Kidney epithelial cell (primary cell): Measurements from ENCODE around the gene CEP112. TPM values are rescaled to one million over a fixed set of nuclear protein-coding genes. Genes with fewer than 3 reads are reported as not detected.

Source experiments
- DNase-seq: peaks from one replicate; pipeline ENCODE4 v3.0.0-alpha.2; 2010; ENCODE audit warnings: low read depth
- H3K27me3 ChIP-seq: 2 replicates; pipeline ENCODE4 v1.6.0; 2011; ENCODE audit warnings: low read length; ENCODE audit not compliant: control insufficient read depth, insufficient read depth
- H3K36me3 ChIP-seq: 2 replicates; pipeline ENCODE4 v1.5.1; 2011; ENCODE audit warnings: low read length; ENCODE audit not compliant: control insufficient read depth, insufficient read depth
- H3K4me3 ChIP-seq: 2 replicates; pipeline ENCODE4 v1.5.1; 2011; ENCODE audit warnings: low read depth, mild to moderate bottlenecking, control low read depth, low read length
- CTCF ChIP-seq: IDR thresholded peaks from 2 replicates; pipeline ENCODE4 v1.5.1; 2011; ENCODE audit warnings: mild to moderate bottlenecking, moderate library complexity, low read length, control low read depth, inconsistent platforms; ENCODE audit not compliant: insufficient read depth, poor library complexity, severe bottlenecking
- total RNA-seq: library from RNA; depleted of rRNA; stranded (reverse); fragments of >200 nt; gene quantifications from 2 replicates; pipeline ENCODE4 v1.2.3, GENCODE V29; 2015

CEP112 gene
- total RNA-seq, 1 donor from 2014 or later, result 6.5 TPM

- Histone ChIP-seq H3K27me3 (no peaks in the 10 kb centered on the region), H3K36me3 (no peaks in the 10 kb centered on the region), H3K4me3 (no peak overlapping the region)
- TF ChIP-seq CTCF, result no peak
- DNase-seq, result no peak
Measured at GRCh38 chr17:65931246-65932149, 260.4 kb downstream of the CEP112 start.

- DNase-seq, result no peak
- H3K27me3 ChIP-seq, result no peaks in the 10 kb centered on the region
- TF ChIP-seq CTCF, result no peak
- no peaks in the 10 kb centered on the region for H3K36me3 ChIP-seq
- H3K4me3 ChIP-seq, result no peak overlapping the region
Measured at GRCh38 chr17:65930140-65930730, 261.7 kb downstream of the CEP112 start.

- Histone ChIP-seq H3K4me3 (no peak overlapping the region), H3K36me3 (no peaks in the 10 kb centered on the region), H3K27me3 (no peaks in the 10 kb centered on the region)
- no peak for DNase-seq
- TF ChIP-seq CTCF, result no peak
Measured at GRCh38 chr17:65926599-65926998, 265.3 kb downstream of the CEP112 start.

- no peak for TF ChIP-seq CTCF
- no peak for DNase-seq
- no peaks in the 10 kb centered on the region for H3K36me3 ChIP-seq
- no peak overlapping the region for H3K4me3 ChIP-seq
- no peaks in the 10 kb centered on the region for H3K27me3 ChIP-seq
Measured at GRCh38 chr17:65925606-65926307, 266.2 kb downstream of the CEP112 start.

- no peak overlapping the region for H3K4me3 ChIP-seq
- H3K36me3 ChIP-seq, result no peaks in the 10 kb centered on the region
- H3K27me3 ChIP-seq, result no peaks in the 10 kb centered on the region
- DNase-seq, result no peak
- TF ChIP-seq CTCF, result no peak
Measured at GRCh38 chr17:65920996-65921395, 270.9 kb downstream of the CEP112 start.
